OCI-LY7 (cell line): ENCODE data around the gene TM7SF2. TPM values are rescaled to one million over a fixed set of nuclear protein-coding genes. Genes with fewer than 3 reads are reported as not detected.

Experiments
- BruUV-seq: library from RNA; stranded (reverse); fragments of 400-500 nt; replicated peaks from 2 replicates; lab custom pipeline; 2021; lab: Mats Ljungman, UMichigan
- CTCF ChIA-PET: fragments of 300-600 bp; sonication (Branson Sonifier 250); formaldehyde crosslinking; loops from one replicate; lab custom pipeline; 2022; ENCODE audit warnings: antibody characterized with exemption; ENCODE audit not compliant: unreplicated experiment; lab: Charles Lee
- POLR2A ChIA-PET: fragments of 300-600 bp; sonication (Branson Sonifier 250); formaldehyde crosslinking; loops from one replicate; lab custom pipeline; 2022; ENCODE audit warnings: antibody characterized with exemption; lab: Charles Lee
- DNase-seq: peaks from one replicate; pipeline ENCODE4 v3.0.0-alpha.2; 2015; ENCODE audit warnings: low spot score
- H2AFZ ChIP-seq: fragments of 200-600 bp; sonication (generic), shearing (Covaris generic); 2 replicates; pipeline ENCODE4 v1.6.1; 2014; ENCODE audit warnings: mild to moderate bottlenecking, antibody characterized with exemption, low read length, moderate library complexity
- H3K27ac ChIP-seq: fragments of 200-600 bp; sonication (generic); 2 replicates; pipeline ENCODE4 v1.5.1; 2014; ENCODE audit warnings: mixed run types, low read depth, mild to moderate bottlenecking, moderate library complexity, low read length, inconsistent platforms; ENCODE audit not compliant: poor library complexity, severe bottlenecking
- H3K36me3 ChIP-seq: fragments of 200-600 bp; sonication (generic); 2 replicates; pipeline ENCODE4 v1.6.1; 2014; ENCODE audit warnings: mild to moderate bottlenecking, antibody characterized with exemption, low read length, moderate library complexity, mixed read lengths; ENCODE audit not compliant: insufficient read depth
- H3K4me1 ChIP-seq: fragments of 200-600 bp; sonication (generic); 2 replicates; pipeline ENCODE4 v1.5.1; 2014; ENCODE audit warnings: mild to moderate bottlenecking, low read length; ENCODE audit not compliant: insufficient read depth, poor library complexity, severe bottlenecking
- H3K4me2 ChIP-seq: fragments of 200-600 bp; sonication (generic); 2 replicates; pipeline ENCODE4 v1.6.1; 2014; ENCODE audit warnings: mild to moderate bottlenecking, low read length
- H3K4me3 ChIP-seq: fragments of 200-600 bp; sonication (generic); 2 replicates; pipeline ENCODE4 v1.5.1; 2014; ENCODE audit warnings: mild to moderate bottlenecking, low read depth, low read length; ENCODE audit not compliant: poor library complexity, severe bottlenecking
- H3K79me2 ChIP-seq: fragments of 200-600 bp; sonication (generic); 2 replicates; pipeline ENCODE4 v1.6.1; 2016; ENCODE audit warnings: low read depth, mild to moderate bottlenecking, low read length, moderate library complexity, mixed read lengths; ENCODE audit not compliant: insufficient read depth
- H3K9me2 ChIP-seq: fragments of 200-600 bp; sonication (generic); 2 replicates; pipeline ENCODE4 v1.6.1; 2016; ENCODE audit warnings: mild to moderate bottlenecking, low read length, mixed read lengths; ENCODE audit not compliant: insufficient read depth
- H3K9me3 ChIP-seq: fragments of 200-600 bp; sonication (generic); 2 replicates; pipeline ENCODE4 v1.6.1; 2014; ENCODE audit warnings: mild to moderate bottlenecking, mixed run types, low read length, mixed read lengths
- H4K20me1 ChIP-seq: fragments of 200-600 bp; sonication (generic); 2 replicates; pipeline ENCODE4 v1.6.1; 2014; ENCODE audit warnings: mild to moderate bottlenecking, antibody characterized with exemption, low read length, moderate library complexity, mixed read lengths; ENCODE audit not compliant: insufficient read depth
- CTCF ChIP-seq: fragments of 200-600 bp; sonication (generic); conservative IDR thresholded peaks from 2 replicates; pipeline ENCODE4 v1.5.1; 2014; ENCODE audit warnings: mild to moderate bottlenecking, antibody characterized with exemption, low read length, moderate library complexity, mixed read lengths
- EZH2phosphoT487 ChIP-seq: fragments of 200-600 bp; sonication (generic); IDR thresholded peaks from 2 replicates; pipeline ENCODE4 v1.6.1; 2018; ENCODE audit warnings: low read depth, borderline replicate concordance, mild to moderate bottlenecking, mixed run types, antibody characterized with exemption, low read length, moderate library complexity, mixed read lengths
- intact Hi-C: fragments of 100-400 bp; cut with micrococcal nuclease; formaldehyde crosslinking; loops from one replicate; pipeline ENCODE4 v1.10.0; 2022; ENCODE audit not compliant: unreplicated experiment
- total RNA-seq, 2 experiments: library from RNA; depleted of rRNA in 1 of 2; stranded (reverse); fragments of >200 nt in 1 of 2; shearing (Covaris generic) in 1 of 2; gene quantifications; 2 replicates each; pipeline ENCODE4 v1.2.3, GENCODE V29; 2014 to 2022

TM7SF2 gene
- total RNA-seq, 2 experiments from 2014 or later = 25.8 to 54.1 TPM

GRCh38 chr11:65131417-65131776 lies 19.7 kb downstream of the TM7SF2 start:
- no peak for DNase-seq
- no peak overlapping the region for H2AFZ ChIP-seq
- ChIA-PET POLR2A (interaction anchor here (1.0 to 6.1 kb wide), 9 partner anchors 10 to 51 kb away, joined by 3 to 47 read pairs (median 5); partner anchors contain the start of genes CAPN1, FAU, MRPL49 and TM7SF2), CTCF (interaction anchor here (0.5 to 0.9 kb wide), 2 partner anchors 282 to 416 kb away, joined by 3 to 5 read pairs; no protein-coding TSS in a partner anchor)
- intact Hi-C loops = loop anchor here (5.0 kb wide), 2 partner anchors 36 to 279 kb away; no protein-coding TSS in a partner anchor
- TF ChIP-seq CTCF (no peak), EZH2phosphoT487 (no peak)
- no peaks in the 10 kb centered on the region for H3K9me3 ChIP-seq
- H3K79me2 ChIP-seq = peaks cover 56% of the 10 kb centered on the region
- peak overlapping the region; percentile 98 for H3K27ac ChIP-seq
- BruUV-seq = no TSS peak
- peak overlapping the region; percentile 99 for H3K4me2 ChIP-seq
- peak overlapping the region; percentile 98 for H3K4me3 ChIP-seq
- peaks cover 76% of the 10 kb centered on the region for H3K36me3 ChIP-seq
- no peaks in the 10 kb centered on the region for H4K20me1 ChIP-seq
- H3K4me1 ChIP-seq = peaks cover 55% of the 10 kb centered on the region
- H3K9me2 ChIP-seq = no peaks in the 10 kb centered on the region

- Histone ChIP-seq H3K27ac (peak overlapping the region; percentile 98), H3K36me3 (peaks cover 71% of the 10 kb centered on the region), H3K4me2 (peak overlapping the region; percentile 99), H2AFZ (no peak overlapping the region), H3K4me1 (peaks cover 59% of the 10 kb centered on the region), H3K9me3 (no peaks in the 10 kb centered on the region), H3K9me2 (no peaks in the 10 kb centered on the region), H3K4me3 (peak overlapping the region; percentile 98), H4K20me1 (no peaks in the 10 kb centered on the region), H3K79me2 (peaks cover 56% of the 10 kb centered on the region)
- ChIA-PET POLR2A (interaction anchor here (0.6 to 6.1 kb wide), 10 partner anchors 10 to 63 kb away, joined by 3 to 47 read pairs (median 5); partner anchors contain the start of genes CAPN1, FAU, MRPL49 and TM7SF2), CTCF (interaction anchor here (0.9 kb wide), 1 partner anchor 283 kb away, joined by 5 read pairs; no protein-coding TSS in a partner anchor)
- no TSS peak for BruUV-seq
- DNase-seq = no peak
- TF ChIP-seq EZH2phosphoT487 (no peak), CTCF (no peak)
- intact Hi-C loops = loop anchor here (1.0 to 5.0 kb wide), 5 partner anchors 10 to 280 kb away; partner anchors contain the start of genes CAPN1, FAU, MRPL49 and ZNHIT2
These were observed 20.2 kb downstream of the TM7SF2 start for GRCh38 chr11:65131895-65132237.
